Chondrocyte (in vitro differentiated cells): ENCODE measurements around the gene PDE5A. TPM values are rescaled to one million over a fixed set of nuclear protein-coding genes. Genes with fewer than 3 reads are reported as not detected.
A peak's percentile ranks its signal among the peaks of the same experiment; 100 is the strongest.

Source experiments
- DNase-seq: peaks from one replicate; pipeline ENCODE4 v3.0.0; 2021; ENCODE audit warnings: mixed read lengths, low spot score
- H3K27ac Mint-ChIP-seq: one replicate; pipeline ENCODE4 v1.8.0; 2021; ENCODE audit warnings: mild to moderate bottlenecking, moderate library complexity, mixed read lengths; ENCODE audit not compliant: unreplicated experiment
- H3K27me3 Mint-ChIP-seq: 2 replicates; pipeline ENCODE4 v1.8.0; 2021; ENCODE audit warnings: low read depth, mixed read lengths
- H3K36me3 Mint-ChIP-seq: 2 replicates; pipeline ENCODE4 v1.8.0; 2021; ENCODE audit warnings: low read depth, mixed read lengths
- H3K4me1 Mint-ChIP-seq: 2 replicates; pipeline ENCODE4 v1.8.0; 2021; ENCODE audit warnings: low read depth, mild to moderate bottlenecking, mixed read lengths
- H3K4me3 Mint-ChIP-seq: one replicate; pipeline ENCODE4 v1.8.0; 2021; ENCODE audit warnings: mild to moderate bottlenecking, moderate library complexity, mixed read lengths; ENCODE audit not compliant: unreplicated experiment
- H3K9me3 Mint-ChIP-seq: 2 replicates; pipeline ENCODE4 v1.8.0; 2021; ENCODE audit warnings: low read depth, mixed read lengths
- total RNA-seq: library from RNA; stranded (reverse); gene quantifications from 3 replicates; pipeline ENCODE4 v1.2.1, GENCODE V29; 2021
- TF ChIP-seq, protein P1 (sequence below): fragments of 200-600 bp; sonication (generic); IDR thresholded peaks from 2 replicates; pipeline ENCODE4 v1.5.0; 2021; ENCODE audit warnings: antibody characterized with exemption, mild to moderate bottlenecking, moderate library complexity

The PDE5A gene
- total RNA-seq, 1 donor from 2014 or later = 21.8 TPM

- H3K27me3 Mint-ChIP-seq = no peaks in the 10 kb centered on the region
- H3K27ac Mint-ChIP-seq = no peak overlapping the region
- no peaks in the 10 kb centered on the region for H3K9me3 Mint-ChIP-seq
- H3K36me3 Mint-ChIP-seq = no peaks in the 10 kb centered on the region
- H3K4me3 Mint-ChIP-seq = no peak overlapping the region
- TF ChIP-seq, protein P1, sequence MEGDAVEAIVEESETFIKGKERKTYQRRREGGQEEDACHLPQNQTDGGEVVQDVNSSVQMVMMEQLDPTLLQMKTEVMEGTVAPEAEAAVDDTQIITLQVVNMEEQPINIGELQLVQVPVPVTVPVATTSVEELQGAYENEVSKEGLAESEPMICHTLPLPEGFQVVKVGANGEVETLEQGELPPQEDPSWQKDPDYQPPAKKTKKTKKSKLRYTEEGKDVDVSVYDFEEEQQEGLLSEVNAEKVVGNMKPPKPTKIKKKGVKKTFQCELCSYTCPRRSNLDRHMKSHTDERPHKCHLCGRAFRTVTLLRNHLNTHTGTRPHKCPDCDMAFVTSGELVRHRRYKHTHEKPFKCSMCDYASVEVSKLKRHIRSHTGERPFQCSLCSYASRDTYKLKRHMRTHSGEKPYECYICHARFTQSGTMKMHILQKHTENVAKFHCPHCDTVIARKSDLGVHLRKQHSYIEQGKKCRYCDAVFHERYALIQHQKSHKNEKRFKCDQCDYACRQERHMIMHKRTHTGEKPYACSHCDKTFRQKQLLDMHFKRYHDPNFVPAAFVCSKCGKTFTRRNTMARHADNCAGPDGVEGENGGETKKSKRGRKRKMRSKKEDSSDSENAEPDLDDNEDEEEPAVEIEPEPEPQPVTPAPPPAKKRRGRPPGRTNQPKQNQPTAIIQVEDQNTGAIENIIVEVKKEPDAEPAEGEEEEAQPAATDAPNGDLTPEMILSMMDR = no peak
- DNase-seq = no peak
- no peaks in the 10 kb centered on the region for H3K4me1 Mint-ChIP-seq
These were observed 42.6 kb upstream of the PDE5A start for GRCh38 chr4:119671205-119671604.

- H3K27me3 Mint-ChIP-seq = no peaks in the 10 kb centered on the region
- no peak overlapping the region for H3K27ac Mint-ChIP-seq
- TF ChIP-seq, protein P1 = no peak
- no peak overlapping the region for H3K4me3 Mint-ChIP-seq
- H3K9me3 Mint-ChIP-seq = peaks cover 3% of the 10 kb centered on the region
- H3K4me1 Mint-ChIP-seq = peaks cover 21% of the 10 kb centered on the region
- no peak for DNase-seq
- H3K36me3 Mint-ChIP-seq = no peaks in the 10 kb centered on the region
These were observed 39.2 kb upstream of the PDE5A start for GRCh38 chr4:119667802-119668201.

DNA sequence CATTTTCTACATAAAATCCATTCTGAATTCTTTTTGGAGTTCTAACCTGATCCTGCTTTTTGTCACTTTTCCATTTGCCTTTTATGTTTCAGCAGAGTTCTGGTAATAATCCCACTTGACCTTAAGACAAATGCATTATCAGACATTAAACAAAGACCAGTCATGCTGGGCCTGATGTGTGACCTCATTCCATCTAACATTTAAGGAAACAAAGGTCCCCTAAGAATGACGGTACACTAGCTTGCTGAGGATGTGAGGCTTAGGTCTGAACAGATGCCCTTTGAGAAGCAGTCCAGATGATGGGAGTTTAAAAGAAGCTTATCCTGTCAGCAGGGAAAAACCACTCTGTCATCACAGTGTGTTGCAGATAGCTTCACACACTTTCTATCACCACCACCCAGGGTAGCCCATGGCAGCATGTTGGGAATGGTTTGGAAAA lies 38.1 kb upstream of the PDE5A start:
- peaks cover 3% of the 10 kb centered on the region for H3K9me3 Mint-ChIP-seq
- H3K36me3 Mint-ChIP-seq = no peaks in the 10 kb centered on the region
- H3K27me3 Mint-ChIP-seq = no peaks in the 10 kb centered on the region
- TF ChIP-seq, protein P1 = no peak
- no peak overlapping the region for H3K4me3 Mint-ChIP-seq
- H3K27ac Mint-ChIP-seq = no peak overlapping the region
- H3K4me1 Mint-ChIP-seq = peaks cover 21% of the 10 kb centered on the region
- no peak for DNase-seq

GRCh38 chr4:119665752-119666151 lies 37.1 kb upstream of the PDE5A start:
- DNase-seq = no peak
- Mint-ChIP-seq H3K9me3 (peaks cover 3% of the 10 kb centered on the region), H3K27me3 (no peaks in the 10 kb centered on the region), H3K4me1 (peaks cover 21% of the 10 kb centered on the region), H3K36me3 (no peaks in the 10 kb centered on the region), H3K27ac (no peak overlapping the region), H3K4me3 (no peak overlapping the region)
- TF ChIP-seq, protein P1 = no peak

DNA sequence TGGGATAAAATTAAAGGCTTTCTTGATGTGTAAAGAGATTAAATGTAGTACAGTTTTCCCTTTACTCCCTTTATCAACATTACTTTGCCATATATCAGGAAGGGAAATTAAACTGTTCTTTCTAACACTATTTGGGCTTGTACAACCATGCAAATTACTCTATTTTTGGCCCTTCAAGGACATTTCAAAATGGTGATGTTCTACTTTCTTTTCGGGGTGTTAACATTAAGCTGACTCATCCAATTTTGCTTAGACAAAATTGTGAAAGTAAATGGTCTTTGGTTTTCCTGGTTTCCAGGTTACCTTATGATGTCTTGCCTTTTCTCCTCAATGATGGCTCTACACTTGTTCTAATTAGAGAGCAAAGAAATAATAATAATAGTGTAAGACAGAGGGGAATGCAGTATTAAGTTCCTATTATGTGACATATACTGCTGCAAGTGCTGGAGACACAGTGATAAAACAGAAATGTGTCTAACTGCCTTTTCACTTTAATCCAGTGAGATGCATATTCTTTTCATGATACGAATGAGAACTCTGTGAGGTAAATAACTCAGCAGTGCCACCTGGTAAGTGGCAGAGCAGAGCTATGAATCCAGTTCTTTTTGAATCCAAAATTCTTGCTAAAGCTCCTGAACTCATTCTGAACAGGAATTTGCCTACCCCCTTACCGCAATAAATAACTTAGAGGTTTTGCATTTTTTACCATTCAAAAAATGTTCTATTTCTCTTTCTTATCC lies 35.7 kb upstream of the PDE5A start:
- H3K27me3 Mint-ChIP-seq = no peaks in the 10 kb centered on the region
- peaks cover 3% of the 10 kb centered on the region for H3K9me3 Mint-ChIP-seq
- H3K27ac Mint-ChIP-seq = peak overlapping the region; percentile 9
- no peaks in the 10 kb centered on the region for H3K36me3 Mint-ChIP-seq
- TF ChIP-seq, protein P1 = peak; percentile 7
- H3K4me1 Mint-ChIP-seq = peaks cover 28% of the 10 kb centered on the region
- no peak for DNase-seq
- H3K4me3 Mint-ChIP-seq = no peak overlapping the region
